ENCODE data around the gene TNS3. TPM values are rescaled to one million over a fixed set of nuclear protein-coding genes. Genes with fewer than 3 reads are reported as not detected.

The TNS3 gene
- total RNA-seq, 1 experiment from 2014 or later, result 9.5 TPM

DNA sequence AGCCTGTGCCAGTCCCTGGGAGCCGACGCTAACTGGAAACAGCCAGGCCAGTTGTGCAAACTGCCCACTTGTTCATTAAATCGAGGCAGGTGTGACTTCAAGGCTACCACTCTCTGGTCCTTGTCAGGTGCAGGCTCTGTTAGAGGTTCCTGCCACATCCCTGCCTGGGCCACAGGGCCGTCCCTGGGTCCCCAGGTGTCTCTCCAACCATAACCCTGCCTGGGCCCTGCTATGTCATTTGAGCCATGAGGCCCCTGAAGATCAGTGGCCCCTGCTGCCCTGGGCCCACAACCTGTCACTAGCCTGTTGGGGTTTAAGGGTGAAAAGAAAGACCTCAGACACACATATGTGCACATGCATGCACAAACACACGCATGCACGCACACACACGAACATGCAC lies 326.9 kb downstream of the TNS3 start:
- no peak overlapping the region for H2AFZ ChIP-seq (ENCODE audit: low read length)
- no peak overlapping the region for H3T11ph ChIP-seq (ENCODE audit: low read length)
- no peak overlapping the region for H3K27ac ChIP-seq (ENCODE audit: insufficient read length, low read depth, low read length)
- H3K27me3 ChIP-seq (ENCODE audit: insufficient read depth, low read length), result no peaks in the 10 kb centered on the region; the same call in 1 of the 2 replicates
- no peak overlapping the region for H3K14ac ChIP-seq (ENCODE audit: insufficient read depth, low read length)
- H3K4me1 ChIP-seq (ENCODE audit: insufficient read depth, low read length), result no peaks in the 10 kb centered on the region
- no peak overlapping the region for H3K4ac ChIP-seq (ENCODE audit: low read depth, low read length)
- TF ChIP-seq CTCF (conservative IDR thresholded peaks at IDR 0.05), result no peak
- H3K56ac ChIP-seq (ENCODE audit: insufficient read length, low read depth, low read length), result no peak overlapping the region
- H4K20me1 ChIP-seq (ENCODE audit: control insufficient read depth, insufficient read depth, insufficient read length), result no peaks in the 10 kb centered on the region
- no peak overlapping the region for H2BK5ac ChIP-seq (ENCODE audit: insufficient read length, low read length)
- no peak overlapping the region for H3K18ac ChIP-seq (ENCODE audit: insufficient read length, low read depth, low read length)
- H2BK15ac ChIP-seq (ENCODE audit: low read depth, low read length), result no peak overlapping the region
- H2BK20ac ChIP-seq (ENCODE audit: low read depth, low read length, poor library complexity, severe bottlenecking), result no peak overlapping the region
- Mint-ChIP-seq H3K4me3 (no peak overlapping the region), H3K9me3 (peaks cover 6 to 8% of the 10 kb centered on the region in 2 experiments; a peak in 4 of 5 replicates), H3K27ac (no peak overlapping the region), H3K27me3 (ENCODE audit: low read depth) (peaks cover 58% of the 10 kb centered on the region), H3K4me1 (peaks cover 13 to 14% of the 10 kb centered on the region in 2 experiments), H3K36me3 (ENCODE audit: insufficient read depth in 1 of 3, low read depth in 3 of 3) (peaks cover 0 to 5% (median 4%) of the 10 kb centered on the region in 3 experiments; a peak in 4 of 7 replicates)
- H2BK12ac ChIP-seq (ENCODE audit: insufficient read length, low read depth, low read length), result no peak overlapping the region
- no peak overlapping the region for H4K5ac ChIP-seq (ENCODE audit: insufficient read length, low read depth, low read length)
- DNase-seq, result no peak
- H3K4me2 ChIP-seq (ENCODE audit: insufficient read depth, insufficient read length, low read length), result no peak overlapping the region
- no CpG with 5 or more reads among the region's 7 CpGs for WGBS (ENCODE audit: extremely low coverage, insufficient read length, low lambda C conversion rate)
- H4K91ac ChIP-seq (ENCODE audit: insufficient read length, low read depth, low read length), result no peak overlapping the region
- no peak overlapping the region for H4K8ac ChIP-seq (replicated peaks; ENCODE audit: insufficient read length, low read depth, low read length)
- no peak overlapping the region for H3K9ac ChIP-seq (ENCODE audit: extremely low read depth, insufficient read length, low read length)
- H3K23ac ChIP-seq (ENCODE audit: insufficient read length, low read depth, low read length), result no peak overlapping the region
- H3K23me2 ChIP-seq (ENCODE audit: insufficient read length, low read depth, low read length, poor library complexity, severe bottlenecking), result peaks cover 6% of the 10 kb centered on the region
- H3K79me1 ChIP-seq (ENCODE audit: insufficient read depth, low read depth, low read length, poor library complexity, severe bottlenecking), result no peaks in the 10 kb centered on the region
- no peak overlapping the region for H2AK5ac ChIP-seq (ENCODE audit: insufficient read length, low read length)
- no peaks in the 10 kb centered on the region for H3K9me3 ChIP-seq (ENCODE audit: control insufficient read depth, low read depth, low read length)
- no peaks in the 10 kb centered on the region for H3K79me2 ChIP-seq (ENCODE audit: insufficient read depth, low read length)
- H2BK120ac ChIP-seq (ENCODE audit: low read depth, low read length, poor library complexity, severe bottlenecking), result no peak overlapping the region
